GM19463 (cell line): ENCODE data around the gene ATP4A.
"Not testable (repeated sequence)": the region's sequence is repeated elsewhere in the genome, so short reads cannot be mapped to it uniquely, and the experiment has no call there.

ENCODE experiments used
- ATAC-seq: cut with Tn5 transposase; IDR thresholded peaks from one replicate; pipeline ENCODE4 v1.9.1; 2021; ENCODE audit warnings: mild to moderate bottlenecking, moderate library complexity; ENCODE audit not compliant: unreplicated experiment

ATP4A gene

DNA sequence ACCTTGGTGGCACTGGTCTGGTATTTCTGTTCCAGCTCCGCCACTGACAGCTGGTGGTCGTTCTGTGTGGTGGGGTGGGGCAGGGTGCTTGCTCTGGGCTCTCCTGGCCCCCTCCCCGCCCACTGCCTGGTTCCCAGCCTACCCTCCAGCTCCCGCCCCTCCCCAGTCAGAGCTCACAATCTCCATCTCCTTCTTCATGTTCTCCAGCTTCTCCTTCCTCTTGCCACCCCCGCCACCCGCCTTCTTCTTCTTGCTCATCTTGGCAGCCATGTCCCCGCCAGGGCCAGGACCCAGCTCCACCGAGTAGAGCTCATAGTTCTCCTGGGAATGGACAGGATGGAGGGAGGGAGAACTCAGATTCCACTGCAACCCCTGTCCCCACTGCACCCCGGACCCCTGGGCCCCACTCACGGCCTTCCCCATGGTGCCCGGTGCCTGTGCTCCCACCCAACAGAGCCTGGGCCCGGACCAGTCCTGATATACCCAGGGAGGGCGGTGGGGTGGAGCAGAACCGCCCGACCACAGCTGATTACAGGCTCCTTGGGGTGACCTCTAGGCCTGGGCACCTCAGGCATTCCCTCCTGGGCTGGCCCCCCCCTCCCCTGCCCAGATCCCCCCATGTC, at the start of gene ATP4A:
Gene ATP4A (minus strand): TSS at position 452 of the 623 bp plus-strand sequence. CDS start 29 bp downstream, at position 423.
- no peak for ATAC-seq

DNA sequence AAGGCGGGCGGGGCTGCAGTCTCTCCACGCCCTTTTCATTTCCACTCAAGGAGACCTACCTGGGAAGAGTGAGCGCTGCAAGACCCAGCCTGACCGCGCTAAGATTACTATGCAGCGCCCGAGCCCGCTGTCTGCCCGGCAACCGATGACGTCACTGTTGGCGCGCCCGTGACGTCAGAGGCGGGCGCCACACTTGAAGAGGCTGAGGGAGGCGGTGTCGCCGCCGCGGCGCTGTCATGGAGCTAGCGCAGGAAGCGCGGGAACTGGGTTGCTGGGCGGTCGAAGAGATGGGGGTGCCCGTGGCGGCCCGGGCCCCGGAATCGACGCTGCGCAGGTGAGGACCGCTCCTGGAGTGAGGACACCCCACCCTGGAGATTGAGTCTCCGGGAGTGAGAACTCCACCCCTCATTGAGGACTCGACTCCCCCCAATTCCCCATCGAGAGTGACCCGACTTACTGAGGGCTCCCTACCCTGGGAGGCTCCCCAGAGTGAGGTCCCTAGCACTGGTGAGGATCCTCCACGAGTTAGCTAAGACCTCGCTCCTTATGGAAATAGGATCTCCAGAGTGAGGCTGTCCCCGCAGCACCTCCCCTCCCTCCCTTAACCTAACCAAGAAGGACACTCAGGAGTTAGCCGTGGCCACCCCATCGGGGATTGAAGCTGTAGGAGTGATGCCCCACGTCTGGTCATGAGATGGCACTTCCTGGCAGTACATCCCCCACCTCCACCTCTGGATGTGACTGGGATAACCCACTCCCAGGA, 49.3 kb upstream of the ATP4A start, which contains the start of gene HAUS5:
Gene HAUS5 (plus strand): TSS at position 177 of the 763 bp plus-strand sequence. CDS start 60 bp downstream, at position 237.
- ATAC-seq, result peak; percentile 83

DNA sequence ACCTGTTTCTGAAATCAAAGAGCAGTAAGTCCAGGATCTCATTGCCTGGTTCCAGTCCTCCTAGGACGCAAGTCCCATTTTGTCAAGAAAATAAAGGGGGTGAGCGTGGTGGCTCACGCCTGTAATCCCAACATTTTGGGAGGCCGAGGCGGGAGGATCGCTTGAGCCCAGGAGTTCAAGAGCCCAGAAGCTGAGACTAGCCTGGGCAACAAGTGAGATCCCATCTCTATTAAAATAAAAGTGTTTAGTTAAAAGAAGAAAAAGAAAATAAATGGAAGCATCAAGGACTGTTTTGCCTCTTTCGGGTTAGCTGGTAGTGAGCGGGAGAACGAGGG, 48.7 kb upstream of the ATP4A start:
- ATAC-seq, result peak; percentile 3

DNA sequence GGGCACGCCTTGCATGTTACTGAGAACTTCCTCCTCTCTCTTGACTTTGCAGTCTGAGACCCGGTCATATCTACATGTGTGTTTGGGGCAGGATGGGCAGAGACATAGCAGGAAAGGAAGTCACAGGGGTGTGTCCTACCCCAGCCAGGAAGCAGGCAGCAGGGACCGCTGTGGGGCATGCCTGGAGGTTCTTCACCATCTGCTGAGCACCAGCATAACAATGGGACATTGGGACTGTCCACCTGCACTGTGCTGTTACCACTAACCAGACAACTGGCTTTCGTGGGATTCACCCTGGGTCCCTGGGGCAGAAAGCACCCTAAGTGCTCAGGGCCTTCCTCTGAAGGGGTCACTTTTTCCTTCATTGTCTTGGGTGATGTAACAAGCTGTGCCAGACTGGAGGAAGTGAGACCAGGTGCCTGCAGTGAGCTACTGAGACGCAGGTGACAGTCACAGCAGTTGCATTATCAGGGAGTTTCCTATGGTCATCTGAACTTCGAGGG, 46.4 kb upstream of the ATP4A start:
- ATAC-seq, result no peak

DNA sequence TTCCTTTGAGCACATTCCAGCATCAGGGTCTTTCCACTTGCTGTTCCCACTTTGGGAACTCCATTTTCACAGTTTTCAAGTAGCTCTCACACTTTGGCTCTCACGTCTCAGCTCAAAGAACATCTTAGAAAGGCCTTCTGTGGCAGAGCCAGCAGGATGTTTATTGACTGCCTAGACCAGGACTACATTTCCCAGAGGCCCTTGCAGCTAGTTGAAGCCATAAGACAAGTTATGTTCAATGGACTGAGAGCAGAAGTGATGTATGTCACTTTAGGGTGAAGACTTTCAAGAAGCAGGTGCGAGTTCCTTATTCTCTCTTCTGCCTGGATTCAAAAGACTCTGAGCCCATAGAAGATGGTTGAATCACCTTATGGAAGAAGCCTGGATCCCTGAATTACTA, 44.8 kb upstream of the ATP4A start:
- ATAC-seq, result no peak

DNA sequence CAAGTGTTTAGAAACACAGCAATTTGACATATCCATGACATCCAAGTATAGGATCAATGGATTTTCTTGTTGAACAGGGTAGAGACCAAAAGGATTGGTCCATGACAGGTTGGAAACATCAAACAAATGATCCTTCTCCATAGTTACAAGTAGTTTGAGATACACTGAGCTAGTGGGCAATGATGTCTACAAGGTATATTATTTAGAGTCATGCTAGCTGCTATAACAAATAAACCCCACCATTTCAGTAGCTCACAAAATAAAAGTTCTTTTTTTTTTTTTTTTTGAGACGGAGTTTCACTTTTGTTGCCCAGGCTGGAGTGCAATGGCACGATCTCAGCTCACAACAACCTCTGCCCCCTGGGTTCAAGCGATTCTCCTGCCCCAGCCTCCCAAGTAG, 44.2 kb upstream of the ATP4A start:
- ATAC-seq, result no peak

DNA sequence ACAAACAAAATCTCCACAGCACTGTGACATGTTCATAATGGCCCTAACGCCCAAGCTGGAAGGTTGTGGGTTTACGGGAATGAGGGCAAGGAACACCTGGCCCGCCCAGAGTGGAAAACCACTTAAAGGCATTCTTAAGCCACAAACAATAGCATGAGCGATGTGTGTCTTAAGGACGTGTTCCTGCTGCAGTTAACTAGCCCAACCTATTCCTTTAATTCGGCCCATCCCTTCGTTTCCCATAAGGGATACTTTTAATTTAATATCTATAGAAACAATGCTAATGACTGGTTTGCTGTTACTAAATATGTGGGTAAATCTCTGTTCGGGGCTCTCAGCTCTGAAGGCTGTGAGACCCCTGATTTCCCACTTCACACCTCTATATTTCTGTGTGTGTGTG, 43.7 kb upstream of the ATP4A start:
- not testable (repeated sequence) for ATAC-seq

DNA sequence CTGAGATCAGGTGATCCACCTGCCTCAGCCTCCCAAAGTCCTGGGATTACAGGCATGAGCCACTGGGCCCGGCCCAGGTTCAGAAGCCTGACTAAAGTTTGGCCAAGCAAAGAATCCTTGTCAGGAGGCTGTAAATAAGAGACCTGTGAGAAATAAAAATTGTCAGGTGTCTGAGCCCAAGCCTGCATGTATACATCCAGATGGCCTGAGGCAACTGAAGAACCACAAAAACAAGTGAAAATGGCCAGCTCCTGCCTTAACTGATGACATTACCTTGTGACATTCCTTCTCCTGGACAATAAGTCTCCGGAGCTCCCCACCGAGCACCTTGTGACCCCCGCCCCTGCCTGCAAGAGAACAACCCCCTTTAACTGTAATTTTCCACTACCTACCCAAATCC, 41.0 kb upstream of the ATP4A start:
- not testable (repeated sequence) for ATAC-seq

DNA sequence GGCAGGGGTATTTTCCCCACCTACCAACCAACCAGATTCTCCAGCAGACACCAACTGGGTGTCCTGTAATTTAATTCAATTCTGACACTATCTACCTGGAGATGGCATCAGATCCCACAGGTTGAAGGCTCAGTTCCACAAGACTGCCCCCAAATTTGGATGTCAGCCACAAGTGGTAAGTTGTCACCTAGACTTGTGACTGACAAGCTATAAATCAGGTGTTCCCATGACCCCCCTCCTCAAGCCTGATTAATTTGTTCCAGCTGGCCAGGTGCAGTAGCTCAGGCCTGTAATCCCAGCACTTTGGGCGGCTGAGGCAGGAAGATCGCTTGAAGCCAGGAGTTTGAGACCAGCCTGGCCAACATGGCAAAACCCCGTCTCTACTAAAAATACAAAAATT, 38.5 kb upstream of the ATP4A start:
- no peak for ATAC-seq

DNA sequence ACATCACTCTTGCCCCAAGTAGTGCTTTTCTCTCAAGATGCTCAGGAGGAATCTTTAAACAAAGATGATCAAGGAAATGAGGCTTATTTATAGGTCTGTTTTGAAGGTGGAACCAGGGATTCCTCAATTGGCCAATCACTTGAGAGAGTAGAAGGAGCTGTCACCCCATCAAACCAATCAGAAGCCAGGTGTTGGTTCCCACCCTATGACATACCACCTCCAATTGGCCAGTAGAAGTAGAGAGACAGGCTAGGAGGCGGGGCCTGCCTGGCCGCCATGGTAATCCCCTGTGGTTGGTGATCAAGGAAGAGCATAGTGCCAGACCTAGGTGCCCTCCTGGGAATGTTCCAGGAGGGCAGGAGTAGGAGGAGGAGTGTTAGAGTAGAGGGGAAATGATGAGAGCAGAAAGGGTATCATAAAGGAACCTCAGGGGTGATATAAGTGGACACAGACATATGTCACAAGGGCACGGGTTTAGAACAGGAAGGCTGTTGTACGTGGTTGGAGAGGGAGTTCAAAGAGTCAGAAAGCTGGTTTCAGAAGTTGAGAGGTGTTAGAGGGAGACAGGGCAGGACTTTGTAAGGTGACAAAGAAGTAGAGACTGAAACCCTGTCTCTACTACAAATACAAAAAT, 33.0 kb upstream of the ATP4A start:
- peak; percentile 71 for ATAC-seq

DNA sequence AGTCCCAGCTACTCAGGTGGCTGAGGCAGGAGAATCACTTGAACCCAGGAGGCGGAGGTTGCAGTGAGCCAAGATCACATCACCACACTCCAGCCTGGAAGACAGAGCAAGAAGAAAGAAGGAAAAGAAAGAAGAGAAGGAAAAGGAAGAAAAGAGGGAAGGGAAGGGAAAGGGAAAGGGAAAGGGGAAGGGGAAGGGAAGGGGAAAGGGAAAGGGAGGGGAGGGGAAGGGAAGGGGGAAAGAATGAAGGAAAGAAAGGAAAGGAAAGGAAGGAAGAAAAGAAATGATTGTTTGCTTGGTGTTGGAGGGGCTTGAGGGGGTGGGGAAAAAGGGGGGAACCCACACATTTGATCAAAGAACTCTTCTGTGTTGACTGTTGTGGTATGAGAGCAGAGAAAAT, 32.5 kb upstream of the ATP4A start:
- no peak for ATAC-seq

DNA sequence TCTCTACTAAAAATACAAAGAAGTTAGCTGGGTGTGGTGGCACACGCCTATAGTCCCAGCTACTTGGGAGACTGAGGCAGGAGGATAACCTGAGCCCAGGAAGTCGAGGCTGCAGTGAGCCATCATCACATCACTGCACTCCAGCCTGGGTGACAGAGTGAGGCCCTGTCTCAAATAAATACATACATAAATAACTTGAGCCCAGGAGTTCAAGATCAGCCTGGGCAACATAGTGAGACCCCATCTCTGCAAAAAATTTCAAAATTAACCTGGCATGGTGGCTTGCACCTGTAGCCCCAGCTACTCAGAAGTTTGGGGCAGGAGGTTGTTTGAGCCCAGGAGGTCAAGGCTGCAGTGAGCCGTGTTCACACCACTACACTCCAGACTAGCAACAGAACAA, 31.6 kb upstream of the ATP4A start:
- not testable (repeated sequence) for ATAC-seq

DNA sequence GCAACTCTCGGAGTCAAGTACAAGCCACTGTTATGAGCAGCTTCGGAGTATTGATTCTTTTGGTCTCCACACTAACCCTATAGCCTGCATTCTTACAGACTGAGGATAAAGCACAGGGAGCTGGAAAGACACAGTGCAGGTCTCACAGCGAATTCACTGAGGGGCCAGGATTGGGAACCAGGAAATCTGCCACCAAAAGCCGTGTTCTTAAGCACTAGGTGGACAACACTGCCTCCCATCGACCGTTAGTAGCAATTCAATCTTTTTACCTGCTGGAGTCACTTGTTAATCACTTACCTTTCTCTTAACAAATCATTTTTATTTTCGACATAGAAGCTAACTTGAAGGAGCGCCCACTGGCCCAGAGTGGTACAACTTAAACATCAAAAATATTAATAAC, 28.8 kb upstream of the ATP4A start:
- ATAC-seq, result no peak

DNA sequence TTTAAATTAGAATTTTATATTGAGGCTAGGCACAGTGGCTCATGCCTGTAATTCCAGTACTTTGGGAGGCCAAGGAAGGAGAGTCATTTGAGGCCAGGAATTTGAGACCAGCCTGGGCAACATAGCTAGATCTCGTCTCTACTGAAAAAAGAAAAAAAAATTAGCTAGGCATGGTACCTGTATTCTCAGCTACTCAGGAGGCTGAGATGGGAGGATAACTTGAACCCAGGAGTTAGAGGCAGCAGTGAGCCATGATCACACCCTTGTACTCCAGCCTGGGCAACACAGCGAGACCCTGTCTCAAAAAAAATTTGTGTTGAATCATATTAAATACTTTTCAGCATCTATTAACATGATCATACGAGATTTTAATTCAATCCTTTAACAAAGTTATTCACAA, 27.4 kb upstream of the ATP4A start:
- no peak for ATAC-seq

DNA sequence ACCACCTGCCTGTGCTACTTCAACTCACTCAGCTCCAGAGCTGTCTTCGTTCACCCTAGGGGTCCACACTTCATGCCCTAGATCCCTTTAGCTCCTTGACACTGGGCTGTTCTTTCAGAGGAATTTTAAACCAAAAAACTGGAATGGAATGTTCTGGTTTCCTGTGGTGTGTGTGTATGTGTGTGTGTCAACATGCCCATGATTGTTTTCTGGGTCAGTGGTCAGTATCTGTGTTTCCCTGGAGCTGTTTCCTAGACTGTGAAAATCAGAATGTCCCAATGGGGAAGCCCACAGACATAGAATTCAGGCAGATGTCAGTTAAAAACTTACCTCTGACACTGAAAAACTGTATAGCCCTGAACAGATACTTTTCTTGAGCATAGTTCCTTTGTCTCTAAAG, 23.9 kb upstream of the ATP4A start:
- no peak for ATAC-seq

DNA sequence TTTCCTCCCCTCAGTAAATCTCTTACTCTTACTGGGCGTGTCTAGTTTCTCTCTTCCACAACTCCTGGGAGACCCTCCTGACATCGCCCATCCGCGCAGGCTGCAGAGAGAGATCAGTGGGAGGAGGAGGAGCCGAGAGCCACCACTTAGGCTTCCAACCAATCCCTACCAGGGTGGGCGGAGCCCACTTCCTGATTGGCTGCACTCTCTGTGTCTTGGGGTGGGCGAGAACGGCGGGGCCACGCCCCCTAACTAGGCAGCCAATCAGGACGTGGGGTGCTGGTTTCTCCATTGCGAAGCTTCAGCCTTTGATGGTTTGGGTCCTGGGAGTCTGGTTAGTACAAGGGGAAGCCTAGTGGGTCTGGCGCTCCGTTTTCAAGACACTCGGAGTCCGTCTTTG, 22.4 kb upstream of the ATP4A start, which contains the start of gene PMIS2:
Gene PMIS2 (plus strand): TSS at position 326 of the 400 bp plus-strand sequence. CDS start 87 bp downstream, outside the sequence.
- ATAC-seq, result no peak

DNA sequence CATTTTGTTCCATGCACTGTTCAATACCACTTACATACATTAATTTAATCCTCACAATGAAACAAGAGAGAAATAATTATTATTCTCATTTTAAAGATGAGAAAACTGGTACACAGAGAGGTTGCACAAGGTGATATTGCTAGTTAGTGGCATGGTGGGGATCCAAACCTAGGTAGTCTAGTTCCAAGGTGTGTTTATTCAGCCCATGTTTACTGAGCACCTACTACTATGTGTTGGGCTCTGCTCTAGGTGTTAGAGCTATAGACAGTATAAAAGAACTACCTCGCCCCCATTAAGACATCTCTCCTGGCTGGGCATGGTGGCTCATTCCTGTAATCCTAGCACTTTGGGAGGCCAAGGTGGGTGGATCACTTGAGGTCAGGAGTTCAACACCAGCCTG, 19.3 kb upstream of the ATP4A start:
- ATAC-seq, result no peak

DNA sequence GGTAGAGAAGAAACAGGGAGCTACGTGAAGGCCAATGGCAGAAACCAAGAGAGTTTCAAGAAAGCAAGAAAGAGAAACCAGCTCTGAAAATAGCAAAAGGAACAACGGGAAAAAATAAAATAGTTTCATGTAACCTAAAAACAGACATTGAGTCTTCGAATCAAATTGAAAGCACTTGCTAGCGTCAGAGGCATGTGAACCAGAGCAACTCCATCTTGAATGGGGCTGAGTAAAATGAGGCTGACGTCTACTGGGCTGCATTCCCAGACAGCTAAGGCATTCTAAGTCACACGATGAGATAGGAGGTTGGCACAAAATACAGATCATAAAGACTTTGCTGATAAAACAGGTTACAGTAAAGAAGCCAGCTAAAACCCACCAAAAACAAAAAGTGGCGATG, 15.2 kb upstream of the ATP4A start:
- no peak for ATAC-seq

DNA sequence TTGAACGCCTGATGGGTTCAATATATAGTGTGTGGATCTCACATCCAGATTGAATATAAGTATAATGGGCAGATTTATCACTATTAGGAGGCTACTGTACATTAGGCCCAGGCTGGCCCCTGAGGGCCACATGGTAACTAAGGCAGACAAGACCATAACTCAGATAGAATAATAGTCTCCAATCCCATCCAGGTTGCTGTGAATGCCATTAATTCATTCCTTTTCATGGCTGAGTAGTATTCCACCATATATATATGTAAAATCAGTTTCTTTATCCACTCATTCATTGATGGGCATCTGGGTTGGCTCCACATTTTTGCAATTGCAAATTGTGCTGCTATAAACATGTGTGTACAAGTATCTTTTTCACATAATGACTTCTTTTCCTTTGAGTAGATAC, 14.5 kb upstream of the ATP4A start:
- no peak for ATAC-seq

DNA sequence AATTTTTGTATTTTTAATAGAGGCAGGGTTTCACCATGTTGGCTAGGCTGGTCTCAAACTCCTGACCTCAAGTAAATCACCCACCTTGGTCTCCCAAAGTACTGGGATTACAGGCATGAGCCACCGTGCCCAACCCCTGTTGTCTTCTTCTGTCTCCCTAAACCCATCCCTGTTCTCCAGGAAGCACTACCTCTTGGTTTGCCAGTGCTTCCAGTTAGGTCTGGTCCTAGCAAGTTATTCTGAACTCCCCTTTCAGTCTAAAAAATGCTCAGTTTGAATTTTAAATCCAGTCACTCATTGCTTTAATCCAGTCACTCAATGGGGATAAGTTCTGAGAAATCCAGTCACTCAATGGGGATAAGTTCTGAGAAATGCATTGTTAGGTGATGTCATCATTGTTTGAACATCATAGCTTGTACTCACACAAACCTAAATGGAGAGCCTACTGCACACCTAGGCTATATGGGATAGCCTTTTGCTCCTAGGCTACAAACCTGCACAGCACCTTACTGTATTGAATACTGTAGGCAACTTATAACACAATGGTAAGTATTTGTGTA, 8.0 kb upstream of the ATP4A start:
- no peak for ATAC-seq

DNA sequence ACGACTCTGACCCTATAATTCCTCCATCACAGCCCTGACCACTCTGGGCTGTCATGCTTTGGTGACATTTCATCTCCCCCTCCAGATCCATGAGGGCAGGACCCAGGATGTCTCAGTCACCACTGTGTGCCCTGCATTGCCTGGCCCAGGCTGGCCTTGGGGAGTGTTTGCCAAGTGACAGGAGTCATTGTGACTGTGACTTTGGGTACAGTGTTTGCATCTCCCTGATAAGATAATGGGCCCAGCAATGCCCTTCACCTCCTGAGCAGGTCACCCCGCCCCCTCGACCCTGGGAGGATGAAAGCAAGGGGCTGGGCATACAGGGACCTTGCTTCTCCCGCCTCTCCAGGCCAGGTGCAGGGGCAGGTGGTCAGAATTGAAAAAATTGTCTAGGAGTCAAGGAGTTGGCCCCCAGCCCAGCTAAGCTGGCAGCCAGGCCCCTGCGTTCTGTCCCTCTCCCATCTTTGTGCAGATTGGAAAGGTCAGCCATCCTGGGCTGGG, 5.9 kb upstream of the ATP4A start:
- no peak for ATAC-seq
